Neural crest cell (in vitro differentiated cells): ENCODE measurements around the gene HMCN1. TPM values are rescaled to one million over a fixed set of nuclear protein-coding genes. Genes with fewer than 3 reads are reported as not detected.

ENCODE experiments used
- DNase-seq: peaks from one replicate; pipeline ENCODE4 v3.0.0; 2021; ENCODE audit warnings: low read depth, mixed read lengths, low spot score
- H3K27ac Mint-ChIP-seq: one replicate; pipeline ENCODE4 v1.8.0; 2021; ENCODE audit warnings: mild to moderate bottlenecking, mixed read lengths; ENCODE audit not compliant: unreplicated experiment
- H3K27me3 Mint-ChIP-seq: 2 replicates; pipeline ENCODE4 v1.8.0; 2021; ENCODE audit warnings: low read depth, mild to moderate bottlenecking, mixed read lengths
- H3K36me3 Mint-ChIP-seq: 2 replicates; pipeline ENCODE4 v1.8.0; 2021; ENCODE audit warnings: low read depth, mild to moderate bottlenecking, mixed read lengths
- H3K4me1 Mint-ChIP-seq: 2 replicates; pipeline ENCODE4 v1.8.0; 2021; ENCODE audit warnings: mixed read lengths
- H3K4me3 Mint-ChIP-seq: one replicate; pipeline ENCODE4 v1.8.0; 2021; ENCODE audit warnings: mild to moderate bottlenecking, mixed read lengths
- H3K9me3 Mint-ChIP-seq: 2 replicates; pipeline ENCODE4 v1.8.0; 2021; ENCODE audit warnings: mixed read lengths
- CTCF ChIP-seq: fragments of 200-600 bp; sonication (generic); conservative IDR thresholded peaks from 2 replicates; pipeline ENCODE4 v1.5.0; 2021; ENCODE audit warnings: antibody characterized with exemption, mild to moderate bottlenecking
- total RNA-seq: library from RNA; stranded (reverse); gene quantifications from 2 replicates; pipeline ENCODE4 v1.2.1, GENCODE V29; 2021

The HMCN1 gene
- total RNA-seq, 1 donor from 2014 or later = 16.6 TPM

GRCh38 chr1:185856482-185856881, 122.3 kb downstream of the HMCN1 start:
- Mint-ChIP-seq H3K4me1 (no peaks in the 10 kb centered on the region), H3K27ac (no peak overlapping the region), H3K9me3 (no peaks in the 10 kb centered on the region), H3K36me3 (no peaks in the 10 kb centered on the region), H3K4me3 (no peak overlapping the region), H3K27me3 (no peaks in the 10 kb centered on the region)
- DNase-seq = no peak
- TF ChIP-seq CTCF = no peak

GRCh38 chr1:185857442-185857841, 123.3 kb downstream of the HMCN1 start:
- Mint-ChIP-seq H3K36me3 (no peaks in the 10 kb centered on the region), H3K4me3 (no peak overlapping the region), H3K27ac (no peak overlapping the region), H3K4me1 (no peaks in the 10 kb centered on the region), H3K9me3 (no peaks in the 10 kb centered on the region), H3K27me3 (no peaks in the 10 kb centered on the region)
- no peak for DNase-seq
- TF ChIP-seq CTCF = no peak

GRCh38 chr1:185860311-185860710, 126.1 kb downstream of the HMCN1 start:
- no peak overlapping the region for H3K4me3 Mint-ChIP-seq
- H3K36me3 Mint-ChIP-seq = no peaks in the 10 kb centered on the region
- H3K4me1 Mint-ChIP-seq = no peaks in the 10 kb centered on the region
- no peak for TF ChIP-seq CTCF
- no peak overlapping the region for H3K27ac Mint-ChIP-seq
- H3K9me3 Mint-ChIP-seq = no peaks in the 10 kb centered on the region
- no peak for DNase-seq
- H3K27me3 Mint-ChIP-seq = no peaks in the 10 kb centered on the region

GRCh38 chr1:185860859-185861258, 126.7 kb downstream of the HMCN1 start:
- Mint-ChIP-seq H3K4me1 (no peaks in the 10 kb centered on the region), H3K27me3 (no peaks in the 10 kb centered on the region), H3K27ac (no peak overlapping the region), H3K9me3 (no peaks in the 10 kb centered on the region), H3K4me3 (no peak overlapping the region), H3K36me3 (peaks cover 4% of the 10 kb centered on the region)
- no peak for TF ChIP-seq CTCF
- DNase-seq = no peak

- no peak for DNase-seq
- no peaks in the 10 kb centered on the region for H3K9me3 Mint-ChIP-seq
- H3K4me1 Mint-ChIP-seq = no peaks in the 10 kb centered on the region
- no peak for TF ChIP-seq CTCF
- H3K4me3 Mint-ChIP-seq = no peak overlapping the region
- H3K27ac Mint-ChIP-seq = no peak overlapping the region
- peaks cover 4% of the 10 kb centered on the region for H3K36me3 Mint-ChIP-seq
- H3K27me3 Mint-ChIP-seq = no peaks in the 10 kb centered on the region
These were observed 127.4 kb downstream of the HMCN1 start for GRCh38 chr1:185861630-185862029.

- DNase-seq = no peak
- no peak overlapping the region for H3K4me3 Mint-ChIP-seq
- no peaks in the 10 kb centered on the region for H3K9me3 Mint-ChIP-seq
- no peaks in the 10 kb centered on the region for H3K4me1 Mint-ChIP-seq
- no peaks in the 10 kb centered on the region for H3K27me3 Mint-ChIP-seq
- no peak overlapping the region for H3K27ac Mint-ChIP-seq
- peaks cover 4% of the 10 kb centered on the region for H3K36me3 Mint-ChIP-seq
- TF ChIP-seq CTCF = no peak
These were observed 128.0 kb downstream of the HMCN1 start for GRCh38 chr1:185862235-185862634.
